ENCODE results near the gene B4GALT3. TPM values are rescaled to one million over a fixed set of nuclear protein-coding genes. Genes with fewer than 3 reads are reported as not detected.

The B4GALT3 gene
- total and polyA plus RNA-seq, 12 donors = 21.9 to 38.8 (median 29.8) TPM

- WGBS, 4 donors = 49 to 65% (median 63%) methylated on average over 9 of the region's 9 CpGs
- Histone ChIP-seq H3K27me3 (no peaks in the 10 kb centered on the region), H3K4me1 (replicated peaks in 1 of 2) (peaks cover 13 to 26% of the 10 kb centered on the region in 2 donors), H3K27ac (peak overlapping the region; percentile 20 to 89 (median 88)), H3K9me3 (replicated peaks in 1 of 3) (no peaks in the 10 kb centered on the region), H3K4me3 (peak overlapping the region in 3 of 4 donors; percentile 25 to 97 (median 86)), H3K36me3 (replicated peaks in 1 of 2) (peaks cover 0 to 28% of the 10 kb centered on the region in 2 donors)
- intact Hi-C loops (cut with DNase I) = no loop called here
- TF ChIP-seq POLR2A (IDR thresholded peaks at IDR 0.05) (no peak), CTCF (IDR thresholded peaks at IDR 0.05) (peak in 1 of 6 experiments; percentile 4)
- no peak for DNase-seq
These were observed 583 bp upstream of the B4GALT3 start for GRCh38 chr1:161177936-161178244.

GRCh38 chr1:161176468-161177111 lies 717 bp downstream of the B4GALT3 start:
- Histone ChIP-seq H3K27ac (peak overlapping the region in 4 of 5 donors; percentile 77 to 89 (median 88)), H3K9me3 (replicated peaks in 1 of 3) (no peaks in the 10 kb centered on the region), H3K36me3 (replicated peaks in 1 of 2) (peaks cover 0 to 39% of the 10 kb centered on the region in 2 donors), H3K27me3 (no peaks in the 10 kb centered on the region), H3K4me1 (replicated peaks in 1 of 2) (peaks cover 16 to 30% of the 10 kb centered on the region in 2 donors), H3K4me3 (peak overlapping the region in 3 of 4 donors; percentile 25 to 97 (median 86))
- 17 to 30% (median 18%) methylated on average over 9 to 17 of the region's 17 CpGs for WGBS, 4 donors
- TF ChIP-seq CTCF (IDR thresholded peaks at IDR 0.05) = no peak
- TF ChIP-seq POLR2A (IDR thresholded peaks at IDR 0.05) = no peak
- intact Hi-C loops (cut with DNase I) = no loop called here
- no peak for DNase-seq

- peaks cover 16 to 30% of the 10 kb centered on the region in 2 donors for H3K4me1 ChIP-seq (replicated peaks in 1 of 2)
- WGBS, 4 donors = 83 to 87% (median 87%) methylated on average over 10 of the region's 10 CpGs
- H3K4me3 ChIP-seq = peak overlapping the region in 1 of 4 donors; percentile 97
- H3K27me3 ChIP-seq = no peaks in the 10 kb centered on the region
- peaks cover 0 to 45% of the 10 kb centered on the region in 2 donors for H3K36me3 ChIP-seq (replicated peaks in 1 of 2)
- no peaks in the 10 kb centered on the region for H3K9me3 ChIP-seq (replicated peaks in 1 of 3)
- no peak for DNase-seq
- peak overlapping the region in 2 of 5 donors; percentile 88 to 89 for H3K27ac ChIP-seq
- TF ChIP-seq POLR2A (IDR thresholded peaks at IDR 0.05) = no peak
- TF ChIP-seq CTCF (IDR thresholded peaks at IDR 0.05) = no peak
- intact Hi-C loops (cut with DNase I) = no loop called here
These were observed 1.4 kb downstream of the B4GALT3 start for GRCh38 chr1:161175771-161176453.

GRCh38 chr1:161174911-161175310 lies 2.4 kb downstream of the B4GALT3 start:
- H3K4me1 ChIP-seq (replicated peaks in 1 of 2) = peaks cover 16 to 30% of the 10 kb centered on the region in 2 donors
- intact Hi-C loops (cut with DNase I) = no loop called here
- no peak for TF ChIP-seq POLR2A (IDR thresholded peaks at IDR 0.05)
- TF ChIP-seq CTCF (IDR thresholded peaks at IDR 0.05) = no peak
- H3K36me3 ChIP-seq (replicated peaks in 1 of 2) = peaks cover 0 to 55% of the 10 kb centered on the region in 2 donors
- H3K9me3 ChIP-seq (replicated peaks in 1 of 3) = no peaks in the 10 kb centered on the region
- WGBS, 4 donors = 90 to 98% (median 96%) methylated on average over 11 of the region's 11 CpGs
- no peak overlapping the region for H3K27ac ChIP-seq
- no peak overlapping the region for H3K4me3 ChIP-seq
- no peaks in the 10 kb centered on the region for H3K27me3 ChIP-seq
- DNase-seq = no peak
